Activated CD4-positive, alpha-beta memory T cell treated with anti-CD3 and anti-CD28 coated beads for 36 hours (primary cell): ENCODE results near the gene CMTM5. TPM values are rescaled to one million over a fixed set of nuclear protein-coding genes. Genes with fewer than 3 reads are reported as not detected.

ENCODE experiments used
- CTCF ChIA-PET: fragments of 350-600 bp; sonication (Branson Sonifier 250); formaldehyde crosslinking; loops from one replicate; lab custom pipeline; 2021; ENCODE audit warnings: antibody characterized with exemption, inconsistent platforms; lab: Charles Lee
- POLR2A ChIA-PET: fragments of 350-600 bp; sonication (Branson Sonifier 250); formaldehyde crosslinking; loops from one replicate; lab custom pipeline; 2021; ENCODE audit warnings: antibody characterized with exemption; lab: Charles Lee
- DNase-seq: peaks from one replicate; pipeline ENCODE4 v3.0.0-alpha.2; 2020
- H3K27ac Mint-ChIP-seq: one replicate; pipeline ENCODE4 v1.8.0; 2021; ENCODE audit warnings: mixed read lengths
- H3K27me3 Mint-ChIP-seq: one replicate; pipeline ENCODE4 v1.8.0; 2021; ENCODE audit warnings: mixed read lengths
- H3K36me3 Mint-ChIP-seq: one replicate; pipeline ENCODE4 v1.8.0; 2021; ENCODE audit warnings: mixed read lengths
- H3K4me1 Mint-ChIP-seq: one replicate; pipeline ENCODE4 v1.8.0; 2021; ENCODE audit warnings: low read depth, mixed read lengths
- H3K4me3 Mint-ChIP-seq: one replicate; pipeline ENCODE4 v1.8.0; 2021; ENCODE audit warnings: mild to moderate bottlenecking, mixed read lengths
- H3K9me3 Mint-ChIP-seq: one replicate; pipeline ENCODE4 v1.8.0; 2021; ENCODE audit warnings: mixed read lengths
- intact Hi-C: fragments of 100-400 bp; cut with micrococcal nuclease; formaldehyde crosslinking; loops from one replicate; pipeline ENCODE4 v1.15.1; 2023
- total RNA-seq, 2 experiments: library from RNA; stranded (reverse); gene quantifications; one replicate each; pipeline ENCODE4 v1.2.3, GENCODE V29; 2021

Gene CMTM5, protein sequence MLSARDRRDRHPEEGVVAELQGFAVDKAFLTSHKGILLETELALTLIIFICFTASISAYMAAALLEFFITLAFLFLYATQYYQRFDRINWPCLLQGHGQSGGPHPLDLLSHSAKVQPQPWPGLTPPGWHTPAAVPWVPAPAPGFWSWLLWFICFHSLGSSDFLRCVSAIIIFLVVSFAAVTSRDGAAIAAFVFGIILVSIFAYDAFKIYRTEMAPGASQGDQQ
- total RNA-seq: not detected

DNA sequence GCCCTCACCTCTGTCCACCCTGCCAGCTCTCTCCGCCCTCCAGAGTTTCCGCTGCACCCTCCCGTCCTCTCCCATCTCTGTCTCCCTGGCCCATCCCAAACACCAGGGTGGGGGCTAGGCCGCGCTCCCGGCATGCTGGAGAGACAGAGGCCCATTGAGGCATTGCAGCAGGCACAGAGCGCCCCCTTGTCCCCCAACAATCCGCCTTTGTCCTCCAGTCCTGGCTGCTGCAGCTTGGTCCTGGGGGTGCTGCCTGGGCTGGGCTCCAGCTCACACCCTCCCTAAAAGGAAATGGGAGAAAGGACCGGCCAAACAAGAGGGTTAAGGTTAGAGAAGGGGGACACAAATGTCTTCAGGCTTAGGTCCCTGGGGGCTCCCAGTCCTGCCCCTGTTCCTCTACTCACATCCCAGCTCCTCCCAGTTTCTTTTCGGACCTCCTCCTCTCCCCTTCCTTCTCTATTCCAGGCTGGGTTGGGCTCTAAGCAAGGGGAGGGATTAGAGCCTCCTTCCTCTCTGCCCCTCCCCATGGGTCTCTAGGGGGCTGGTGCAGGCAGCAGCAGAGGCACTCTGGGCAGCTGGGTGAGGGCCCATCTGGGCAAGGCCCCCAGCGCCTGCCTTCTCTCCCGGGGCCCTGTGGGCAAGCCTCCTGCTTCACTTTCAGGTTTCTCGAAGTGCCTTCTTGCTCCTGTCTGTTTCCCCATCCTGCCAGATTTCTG is at the start of gene CMTM5:
Gene CMTM5, plus strand, starts transcription at position 565 of the 716 bp plus-strand sequence. CDS start 206 bp downstream, outside the sequence.
- intact Hi-C loops: no loop called here
- DNase-seq: no peak
- POLR2A ChIA-PET: no interaction called here

DNA sequence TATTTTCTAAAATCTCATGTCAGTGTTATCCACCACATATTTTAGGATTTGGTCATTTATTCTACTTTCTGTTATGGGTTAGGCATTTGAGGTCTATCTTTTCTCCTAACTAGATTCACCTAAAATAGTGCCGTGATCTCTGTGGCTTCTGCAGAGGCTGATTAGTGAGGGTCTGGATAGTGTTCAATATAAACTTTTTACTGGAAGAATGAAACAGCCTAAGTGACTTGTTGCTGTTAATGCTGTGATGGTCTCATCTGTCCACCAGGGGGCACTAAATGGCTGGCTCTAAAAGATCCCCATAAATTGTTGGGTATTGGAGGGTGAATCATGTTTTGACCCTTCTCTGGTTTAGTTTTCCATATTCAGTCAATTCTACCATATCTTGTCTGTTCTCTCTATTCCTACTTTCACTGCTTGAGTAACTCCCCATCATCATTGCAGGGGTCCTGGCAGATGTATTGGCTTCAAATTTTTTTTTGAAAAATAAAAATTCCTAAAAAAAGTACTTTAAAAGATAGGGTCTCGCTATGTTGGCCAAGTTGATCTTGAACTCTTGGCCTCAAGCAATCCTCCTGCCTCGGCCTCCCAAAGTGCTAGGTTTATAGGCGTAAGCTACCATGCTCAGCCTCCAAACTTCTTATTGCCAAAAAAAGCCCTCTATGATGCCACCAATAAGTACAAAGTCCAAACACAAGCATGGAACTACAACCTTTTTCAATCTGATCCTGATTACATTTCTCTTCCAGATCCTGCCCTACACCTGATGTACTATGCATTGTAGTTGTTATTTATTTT is 48.7 kb upstream of the CMTM5 start:
- CTCF ChIA-PET: interaction anchor here (1.0 to 5.9 kb wide), 6 partner anchors 8 to 235 kb away, joined by 3 to 108 read pairs (median 4); no protein-coding TSS in a partner anchor
- H3K27me3 Mint-ChIP-seq: peaks cover 3% of the 10 kb centered on the region
- H3K27ac Mint-ChIP-seq: no peak overlapping the region
- peaks cover 16% of the 10 kb centered on the region for H3K36me3 Mint-ChIP-seq
- no peak overlapping the region for H3K4me3 Mint-ChIP-seq
- no peaks in the 10 kb centered on the region for H3K9me3 Mint-ChIP-seq
- intact Hi-C loops: loop anchor here (1.0 to 5.0 kb wide), 4 partner anchors 34 to 141 kb away; partner anchors contain the start of gene NGDN
- H3K4me1 Mint-ChIP-seq: peaks cover 13% of the 10 kb centered on the region
- DNase-seq: peak; percentile 78
- POLR2A ChIA-PET: interaction anchor here (0.6 to 1.1 kb wide), 2 partner anchors 26 to 321 kb away, joined by 3 read pairs; partner anchors contain the start of gene PPP1R3E

More for the DNA sequence above, at the start of gene CMTM5:
- H3K27ac Mint-ChIP-seq: no peak within 1 kb of the TSS
- no peaks in the 10 kb centered on the region for H3K4me1 Mint-ChIP-seq
- H3K4me3 Mint-ChIP-seq: no peak within 1 kb of the TSS
- H3K9me3 Mint-ChIP-seq: no peaks in the 10 kb centered on the region
- CTCF ChIA-PET: interaction anchor here (1.0 to 1.2 kb wide), 2 partner anchors 9 to 255 kb away, joined by 3 to 4 read pairs; no protein-coding TSS in a partner anchor
- H3K36me3 Mint-ChIP-seq: no peaks in the 10 kb centered on the region
- H3K27me3 Mint-ChIP-seq: peaks cover 7% of the 10 kb centered on the region

DNA sequence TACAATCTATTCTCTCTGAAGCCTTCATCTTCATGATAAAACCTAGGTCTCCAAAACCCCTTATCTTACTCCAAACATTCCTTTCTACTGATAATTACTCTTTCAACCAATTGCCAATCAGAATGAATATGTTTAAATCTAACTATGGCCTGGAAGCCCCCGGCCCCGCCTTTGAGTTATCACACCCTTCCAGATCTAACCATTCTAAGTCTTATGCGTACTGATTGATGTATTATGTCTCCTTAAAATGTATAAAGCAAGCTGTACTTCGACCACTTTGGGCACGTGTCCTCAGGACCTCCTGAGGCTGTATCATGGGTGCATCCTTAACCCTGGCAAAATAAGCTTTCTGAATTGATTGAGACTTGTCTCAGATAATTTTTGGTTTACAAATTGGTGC is 41.2 kb upstream of the CMTM5 start:
- ChIA-PET POLR2A (no interaction called here), CTCF (interaction anchor here (1.2 to 4.0 kb wide), 2 partner anchors 8 to 44 kb away, joined by 5 to 22 read pairs; no protein-coding TSS in a partner anchor)
- intact Hi-C loops: no loop called here
- no peak overlapping the region for H3K27ac Mint-ChIP-seq
- DNase-seq: no peak
- no peak overlapping the region for H3K4me3 Mint-ChIP-seq
- peaks cover 1% of the 10 kb centered on the region for H3K36me3 Mint-ChIP-seq
- no peaks in the 10 kb centered on the region for H3K4me1 Mint-ChIP-seq
- peaks cover 3% of the 10 kb centered on the region for H3K9me3 Mint-ChIP-seq
- peaks cover 12% of the 10 kb centered on the region for H3K27me3 Mint-ChIP-seq

DNA sequence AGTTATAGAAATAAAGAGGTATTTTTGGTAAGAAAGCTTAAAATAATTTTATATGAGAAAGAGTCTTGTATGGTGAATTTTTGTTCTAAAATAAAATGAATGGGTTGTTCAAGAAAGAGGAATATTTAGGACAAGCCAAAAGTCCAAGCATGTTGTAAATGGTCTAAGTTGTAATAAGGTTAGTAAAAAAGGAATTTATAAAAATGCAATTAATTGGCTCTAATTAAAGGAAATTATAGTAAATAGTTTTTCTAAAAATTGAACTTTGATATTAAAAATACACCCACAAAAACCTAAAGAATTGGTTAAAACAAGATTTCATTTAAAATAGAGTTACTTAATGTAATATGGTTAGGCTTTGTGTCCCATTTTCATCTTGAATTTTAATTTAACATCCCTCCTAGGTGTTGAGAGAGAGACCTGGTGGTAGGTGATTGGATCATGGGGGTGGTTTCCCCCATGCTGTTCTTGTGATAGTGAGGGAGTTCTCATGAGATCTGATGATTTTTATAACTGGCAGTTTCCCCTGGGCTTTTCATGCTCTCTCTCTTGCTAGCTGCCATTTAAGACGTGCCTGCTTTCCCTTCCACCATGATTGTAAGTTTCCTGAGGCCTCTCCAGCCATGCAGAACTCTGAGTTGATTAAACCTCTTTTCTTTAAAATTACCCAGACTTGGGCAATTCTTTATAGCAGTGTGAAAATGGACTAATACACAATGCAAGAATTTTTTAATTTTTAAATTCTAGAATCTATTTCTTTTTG is 37.2 kb upstream of the CMTM5 start:
- peaks cover 1% of the 10 kb centered on the region for H3K36me3 Mint-ChIP-seq
- no peaks in the 10 kb centered on the region for H3K4me1 Mint-ChIP-seq
- ChIA-PET CTCF (interaction anchor here (1.6 kb wide), 1 partner anchor 12 kb away, joined by 4 read pairs; no protein-coding TSS in a partner anchor), POLR2A (no interaction called here)
- peaks cover 9% of the 10 kb centered on the region for H3K27me3 Mint-ChIP-seq
- intact Hi-C loops: no loop called here
- DNase-seq: no peak
- H3K27ac Mint-ChIP-seq: no peak overlapping the region
- no peak overlapping the region for H3K4me3 Mint-ChIP-seq
- H3K9me3 Mint-ChIP-seq: peaks cover 3% of the 10 kb centered on the region

DNA sequence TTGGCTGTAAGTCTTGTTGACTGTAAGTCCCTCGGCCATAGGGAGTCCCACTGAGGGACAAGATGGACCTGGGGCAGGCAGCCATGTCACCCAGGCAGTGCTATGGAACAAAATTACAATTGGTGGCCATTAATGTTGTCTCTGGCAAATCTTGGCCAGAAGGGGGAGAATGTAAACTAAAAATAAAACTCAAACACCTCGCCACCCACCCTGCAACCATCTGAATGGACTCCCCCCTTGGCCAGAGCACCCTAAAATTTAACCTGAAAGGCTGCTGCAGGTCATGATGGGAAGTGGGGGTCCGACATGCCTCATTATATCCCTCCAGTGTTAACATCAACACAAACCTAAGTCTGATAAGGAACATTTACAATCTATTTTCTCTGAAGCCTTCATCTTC is 32.4 kb upstream of the CMTM5 start:
- Mint-ChIP-seq H3K4me1 (no peaks in the 10 kb centered on the region), H3K27ac (no peak overlapping the region), H3K4me3 (no peak overlapping the region), H3K36me3 (peaks cover 1% of the 10 kb centered on the region), H3K27me3 (peaks cover 4% of the 10 kb centered on the region), H3K9me3 (peaks cover 3% of the 10 kb centered on the region)
- POLR2A ChIA-PET: no interaction called here
- intact Hi-C loops: no loop called here
- DNase-seq: no peak
- CTCF ChIA-PET: interaction anchor here (1.6 to 1.9 kb wide), 2 partner anchors 18 to 35 kb away, joined by 4 to 7 read pairs; no protein-coding TSS in a partner anchor

DNA sequence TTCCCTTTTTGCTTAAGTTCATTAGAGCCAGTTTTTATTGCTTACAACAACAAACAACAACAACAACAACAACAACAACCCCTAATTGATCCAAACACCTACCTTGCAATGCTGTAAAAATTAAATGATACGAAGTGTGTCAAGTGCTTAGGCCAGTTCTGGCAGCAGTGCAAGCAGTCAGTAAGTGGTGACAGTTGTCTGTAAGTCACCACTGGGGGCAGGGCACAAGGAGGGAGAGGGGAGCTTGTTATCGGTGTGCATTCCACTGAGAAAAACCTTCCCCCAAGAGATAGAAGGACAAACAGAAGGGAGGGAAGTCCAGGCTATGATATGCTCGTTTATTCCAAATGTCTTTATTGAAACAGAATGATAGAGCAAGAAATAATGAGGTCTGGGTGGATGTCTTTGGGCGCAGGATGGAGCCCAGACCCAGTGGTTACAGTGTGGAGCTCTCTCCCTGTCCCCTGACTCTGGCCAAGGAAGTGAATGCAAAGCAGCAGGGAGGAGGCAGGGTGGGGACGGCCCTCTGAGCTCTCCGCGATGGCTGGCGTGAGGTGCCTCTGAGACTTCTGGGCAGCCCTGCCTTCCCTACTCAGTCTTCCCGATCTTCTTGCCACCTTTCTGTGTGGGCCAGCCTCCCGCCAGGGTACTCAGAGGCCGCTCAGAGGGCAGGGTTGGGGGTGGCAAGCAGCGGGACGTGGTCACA is 30.7 kb upstream of the CMTM5 start:
- ChIA-PET CTCF (interaction anchor here (1.2 to 1.6 kb wide), 2 partner anchors 19 to 226 kb away, joined by 4 to 7 read pairs; no protein-coding TSS in a partner anchor), POLR2A (interaction anchor here (1.1 kb wide), 1 partner anchor 251 kb away, joined by 3 read pairs; the partner anchor contains the start of genes ACIN1 and C14orf119)
- H3K9me3 Mint-ChIP-seq: no peaks in the 10 kb centered on the region
- H3K27me3 Mint-ChIP-seq: peaks cover 9% of the 10 kb centered on the region
- H3K4me1 Mint-ChIP-seq: no peaks in the 10 kb centered on the region
- no peak for DNase-seq
- intact Hi-C loops: no loop called here
- H3K27ac Mint-ChIP-seq: no peak overlapping the region
- H3K4me3 Mint-ChIP-seq: no peak overlapping the region
- peaks cover under 1% of the 10 kb centered on the region for H3K36me3 Mint-ChIP-seq

DNA sequence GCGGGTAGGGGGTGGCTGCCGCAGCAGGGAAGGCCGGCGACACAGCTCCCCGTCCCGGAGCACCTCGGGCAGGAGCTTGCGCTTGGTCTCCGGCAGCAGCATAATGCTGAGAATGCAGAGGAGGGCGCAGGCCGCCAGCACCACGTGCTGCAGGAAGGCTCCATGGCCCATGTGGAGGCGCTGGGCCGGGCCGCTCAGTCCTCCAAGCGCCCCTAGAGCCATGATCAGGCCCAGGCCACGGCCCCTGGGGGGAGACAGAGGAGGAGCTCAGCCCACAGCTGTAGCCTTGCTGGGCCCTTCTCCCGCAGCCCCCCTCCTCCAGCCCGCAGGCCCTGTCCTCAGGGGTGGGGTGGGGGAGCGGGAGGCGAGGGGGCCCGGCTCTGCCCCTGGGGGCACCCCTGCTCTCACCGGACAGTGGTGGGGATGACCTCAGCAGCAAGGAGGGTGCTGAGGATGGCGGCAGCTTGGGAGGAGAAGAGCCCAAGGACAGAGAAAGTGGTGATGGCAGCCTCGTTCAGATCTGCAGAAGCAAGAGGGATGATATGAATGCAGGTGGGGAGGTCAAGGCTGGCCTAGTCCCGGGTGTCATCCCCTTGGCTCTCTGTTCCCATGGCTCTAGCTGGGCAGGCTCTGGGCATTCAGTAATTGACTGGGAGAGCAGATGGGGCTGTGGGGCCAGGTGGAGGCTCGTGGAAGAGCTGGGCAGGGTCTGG is 30.0 kb upstream of the CMTM5 start:
- Mint-ChIP-seq H3K36me3 (peaks cover 2% of the 10 kb centered on the region), H3K9me3 (no peaks in the 10 kb centered on the region), H3K4me1 (peaks cover 2% of the 10 kb centered on the region), H3K27ac (no peak overlapping the region), H3K4me3 (no peak overlapping the region), H3K27me3 (peaks cover 12% of the 10 kb centered on the region)
- CTCF ChIA-PET: interaction anchor here (1.2 kb wide), 1 partner anchor 226 kb away, joined by 4 read pairs; no protein-coding TSS in a partner anchor
- intact Hi-C loops: no loop called here
- DNase-seq: no peak
- POLR2A ChIA-PET: interaction anchor here (1.1 kb wide), 1 partner anchor 252 kb away, joined by 3 read pairs; the partner anchor contains the start of genes ACIN1 and C14orf119

DNA sequence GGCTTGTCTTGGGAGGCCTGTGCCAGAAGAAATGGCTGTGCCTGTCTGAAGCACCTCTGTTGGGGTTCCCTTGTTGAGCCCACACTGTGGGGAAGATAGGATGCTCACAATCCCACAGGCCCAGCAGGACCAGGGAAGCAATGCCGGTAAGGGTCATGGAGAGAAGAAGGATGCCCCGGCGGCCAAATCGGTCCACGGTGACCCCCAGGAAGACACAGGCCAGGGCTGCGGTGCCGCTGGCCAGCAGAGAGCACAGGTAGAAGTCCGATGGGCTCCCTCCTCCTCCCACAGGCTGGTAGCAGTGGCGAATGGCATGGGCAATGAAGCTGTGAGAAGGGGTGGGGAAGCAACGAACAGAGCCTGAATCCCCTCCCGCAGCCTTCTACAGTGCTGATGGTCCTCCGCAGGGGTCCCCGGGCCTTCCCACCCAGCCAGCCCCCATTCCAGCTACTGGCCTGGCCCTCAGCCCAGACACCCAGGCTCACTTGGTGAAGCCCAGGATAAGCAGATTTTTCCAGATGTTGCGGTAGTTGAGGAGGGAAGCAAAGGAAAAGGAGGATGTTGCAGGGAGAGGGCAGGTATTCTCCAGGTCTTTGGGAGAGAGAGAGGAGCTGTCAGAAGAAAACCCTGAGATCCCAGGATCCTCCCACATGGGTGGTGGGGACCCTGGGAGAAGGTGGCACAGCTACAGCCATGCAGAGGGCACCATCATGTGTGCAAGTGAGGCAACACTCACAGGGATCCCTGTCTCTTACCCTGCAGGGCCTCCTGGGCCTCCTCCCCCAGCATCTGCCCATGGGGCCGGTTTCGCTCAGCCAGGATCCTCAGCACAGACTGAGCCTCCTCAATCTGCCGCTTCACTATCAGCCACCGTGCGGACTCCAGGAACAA is 29.2 kb upstream of the CMTM5 start:
- peaks cover 2% of the 10 kb centered on the region for H3K4me1 Mint-ChIP-seq
- peaks cover 12% of the 10 kb centered on the region for H3K27me3 Mint-ChIP-seq
- peaks cover 2% of the 10 kb centered on the region for H3K36me3 Mint-ChIP-seq
- no peaks in the 10 kb centered on the region for H3K9me3 Mint-ChIP-seq
- CTCF ChIA-PET: no interaction called here
- intact Hi-C loops: no loop called here
- POLR2A ChIA-PET: no interaction called here
- no peak for DNase-seq
- H3K27ac Mint-ChIP-seq: no peak overlapping the region
- no peak overlapping the region for H3K4me3 Mint-ChIP-seq

DNA sequence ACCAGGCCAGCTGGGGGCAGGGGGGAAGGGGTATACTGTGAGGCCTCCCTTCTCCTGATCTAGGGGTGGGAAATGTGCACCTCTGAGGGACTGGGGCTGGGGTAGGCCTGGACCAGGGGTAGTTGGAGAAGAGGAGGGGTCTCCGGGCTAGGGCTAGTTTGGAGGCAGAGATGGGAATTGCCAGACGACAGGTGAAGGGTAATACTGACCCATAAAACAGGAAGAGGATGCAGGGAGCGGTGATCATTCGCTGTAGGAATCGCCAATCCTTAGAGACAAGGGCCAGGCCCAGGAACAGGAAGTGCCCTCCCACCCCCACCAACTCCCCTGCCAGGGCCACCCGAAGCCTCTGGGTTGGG is 28.6 kb upstream of the CMTM5 start:
- intact Hi-C loops: no loop called here
- Mint-ChIP-seq H3K4me1 (peaks cover 5% of the 10 kb centered on the region), H3K9me3 (no peaks in the 10 kb centered on the region), H3K4me3 (no peak overlapping the region), H3K27ac (no peak overlapping the region), H3K27me3 (peaks cover 15% of the 10 kb centered on the region), H3K36me3 (peaks cover 2% of the 10 kb centered on the region)
- DNase-seq: no peak
- POLR2A ChIA-PET: no interaction called here
- CTCF ChIA-PET: no interaction called here
